ENCODE data around the gene C5orf63.

DNA sequence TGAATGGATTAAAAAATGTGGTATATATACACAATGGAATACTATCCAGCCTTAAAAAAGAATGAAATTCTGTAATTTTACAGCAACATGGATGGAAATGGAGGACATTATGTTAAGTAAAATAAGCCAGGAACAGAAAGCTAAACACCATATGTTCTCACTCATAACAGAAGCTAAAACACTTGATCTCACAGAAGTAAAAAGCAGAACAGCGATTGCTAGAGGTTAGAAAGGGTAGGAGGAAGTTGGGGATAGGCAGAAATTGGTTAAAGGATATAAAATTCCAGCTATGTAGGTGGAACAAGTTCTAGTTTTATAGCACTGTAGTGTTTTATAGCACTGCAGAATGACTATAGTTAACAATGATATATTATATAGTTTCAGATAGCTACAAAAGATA, 58.7 kb downstream of the C5orf63 start:
- TF ChIP-seq, protein P1, sequence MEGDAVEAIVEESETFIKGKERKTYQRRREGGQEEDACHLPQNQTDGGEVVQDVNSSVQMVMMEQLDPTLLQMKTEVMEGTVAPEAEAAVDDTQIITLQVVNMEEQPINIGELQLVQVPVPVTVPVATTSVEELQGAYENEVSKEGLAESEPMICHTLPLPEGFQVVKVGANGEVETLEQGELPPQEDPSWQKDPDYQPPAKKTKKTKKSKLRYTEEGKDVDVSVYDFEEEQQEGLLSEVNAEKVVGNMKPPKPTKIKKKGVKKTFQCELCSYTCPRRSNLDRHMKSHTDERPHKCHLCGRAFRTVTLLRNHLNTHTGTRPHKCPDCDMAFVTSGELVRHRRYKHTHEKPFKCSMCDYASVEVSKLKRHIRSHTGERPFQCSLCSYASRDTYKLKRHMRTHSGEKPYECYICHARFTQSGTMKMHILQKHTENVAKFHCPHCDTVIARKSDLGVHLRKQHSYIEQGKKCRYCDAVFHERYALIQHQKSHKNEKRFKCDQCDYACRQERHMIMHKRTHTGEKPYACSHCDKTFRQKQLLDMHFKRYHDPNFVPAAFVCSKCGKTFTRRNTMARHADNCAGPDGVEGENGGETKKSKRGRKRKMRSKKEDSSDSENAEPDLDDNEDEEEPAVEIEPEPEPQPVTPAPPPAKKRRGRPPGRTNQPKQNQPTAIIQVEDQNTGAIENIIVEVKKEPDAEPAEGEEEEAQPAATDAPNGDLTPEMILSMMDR (IDR thresholded peaks at IDR 0.05), result no peak
- no peak for TF ChIP-seq POLR2A (IDR thresholded peaks at IDR 0.05)
- TF ChIP-seq POLR2AphosphoS5 (IDR thresholded peaks at IDR 0.05), result no peak

Data from breast epithelium (tissue), 3 donors.